Tibial nerve (tissue), 4 donors: ENCODE data around the gene LRFN2. TPM values are rescaled to one million over a fixed set of nuclear protein-coding genes. Genes with fewer than 3 reads are reported as not detected.

Experiments used
- DNase-seq, 2 donors: peaks; one replicate each; pipeline ENCODE4 v3.0.0-alpha.2; 2019; ENCODE audit warnings: low spot score in 2 of 2
- H3K27ac ChIP-seq, 4 donors: fragments of 200-600 bp; sonication (generic) in 3 of 4; one replicate each; pipeline ENCODE4 v1.5.1; 2017 to 2019; ENCODE audit warnings: mild to moderate bottlenecking in 1 of 4
- H3K27me3 ChIP-seq, 2 donors: fragments of 200-600 bp; sonication (generic) in 1 of 2; one replicate each; pipeline versions ENCODE4 v1.5.1 to v1.6.0; 2017 to 2019
- H3K36me3 ChIP-seq, 3 donors: fragments of 200-600 bp; sonication (generic); one replicate each; pipeline ENCODE4 v1.5.1; 2018 to 2019
- H3K4me1 ChIP-seq, 4 donors: fragments of 200-600 bp; sonication (generic) in 3 of 4; one replicate each; pipeline ENCODE4 v1.5.1; 2017 to 2019
- H3K4me3 ChIP-seq, 4 donors: fragments of 200-600 bp; sonication (generic) in 3 of 4; one replicate each; pipeline ENCODE4 v1.5.1; 2017 to 2019; ENCODE audit warnings: mild to moderate bottlenecking in 1 of 4, moderate library complexity in 1 of 4
- H3K9me3 ChIP-seq, 4 donors: fragments of 200-600 bp; sonication (generic) in 3 of 4; one replicate each; pipeline ENCODE4 v1.5.1; 2017 to 2019
- CTCF ChIP-seq, 5 experiments: fragments of 200-600 bp in 3 of 5; fragments of 450-650 bp in 2 of 5; sonication (generic) in 3 of 5; IDR thresholded peaks; one replicate each; pipeline ENCODE4 v1.5.1; 2016 to 2019; ENCODE audit warnings: antibody characterized with exemption in 5 of 5, mild to moderate bottlenecking in 3 of 5, moderate library complexity in 2 of 5
- EP300 ChIP-seq, 2 donors: sonication (generic); formaldehyde crosslinking; IDR thresholded peaks; one replicate each; pipeline ENCODE4 v1.6.1; 2017; ENCODE audit warnings: antibody characterized with exemption in 2 of 2, mild to moderate bottlenecking in 1 of 2
- POLR2A ChIP-seq, 2 donors: fragments of 450-650 bp; IDR thresholded peaks; one replicate each; pipeline ENCODE4 v1.6.1; 2017; ENCODE audit warnings: antibody characterized with exemption in 2 of 2, mild to moderate bottlenecking in 2 of 2, moderate library complexity in 2 of 2
- WGBS, 2 donors: methylation state at CpG; one replicate each; pipeline ENCODE4 v1.1.5; 2018; 5-methylcytosine and 5-hydroxymethylcytosine counted together
- total RNA-seq, 4 donors: library from RNA; depleted of rRNA; stranded (reverse); fragments of >200 nt; gene quantifications; one replicate each; pipeline ENCODE4 v1.1.0, GENCODE V29; 2016

Gene LRFN2
- total RNA-seq, 4 donors from 2014 or later, result not detected

- H3K36me3 ChIP-seq, result no peaks in the 10 kb centered on the region
- no peak overlapping the region for H3K4me3 ChIP-seq
- H3K27ac ChIP-seq, result no peak overlapping the region
- H3K4me1 ChIP-seq, result no peaks in the 10 kb centered on the region
- no peak for TF ChIP-seq EP300 (IDR thresholded peaks at IDR 0.05)
- no peak for TF ChIP-seq POLR2A (IDR thresholded peaks at IDR 0.05)
- no peak for TF ChIP-seq CTCF (IDR thresholded peaks at IDR 0.05)
- H3K27me3 ChIP-seq, result peaks cover 0 to 9% of the 10 kb centered on the region in 2 donors
- DNase-seq, result no peak
- 23 to 37% methylated on average over 5 of the region's 5 CpGs for WGBS, 2 donors
- no peaks in the 10 kb centered on the region for H3K9me3 ChIP-seq
These were observed 114.8 kb downstream of the LRFN2 start for GRCh38 chr6:40472353-40472752.

DNA sequence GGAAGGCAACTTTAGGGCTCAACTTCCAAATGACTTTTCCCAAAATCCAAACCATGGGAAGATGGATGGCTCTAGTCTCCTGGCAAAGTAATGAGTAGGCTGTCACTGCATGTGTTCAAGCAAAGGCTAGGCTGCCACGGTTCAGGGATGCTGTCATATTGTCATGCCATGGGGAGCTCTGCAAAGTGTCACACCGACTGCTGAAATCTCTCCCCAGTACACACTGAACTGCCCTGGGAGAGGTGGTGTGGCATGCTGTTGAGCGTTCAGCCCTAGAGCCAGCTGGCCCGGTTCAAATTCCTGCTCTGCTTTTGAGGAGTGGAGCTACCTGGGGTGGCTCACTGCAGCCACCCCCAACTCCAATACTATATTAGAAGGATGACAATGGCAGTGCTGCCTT, 115.9 kb downstream of the LRFN2 start:
- DNase-seq, result no peak
- Histone ChIP-seq H3K27ac (no peak overlapping the region), H3K4me1 (no peaks in the 10 kb centered on the region), H3K27me3 (no peaks in the 10 kb centered on the region), H3K9me3 (no peaks in the 10 kb centered on the region), H3K36me3 (no peaks in the 10 kb centered on the region), H3K4me3 (no peak overlapping the region)
- TF ChIP-seq EP300 (IDR thresholded peaks at IDR 0.05) (no peak), CTCF (IDR thresholded peaks at IDR 0.05) (no peak), POLR2A (IDR thresholded peaks at IDR 0.05) (no peak)
- 71 to 76% methylated on average over 4 of the region's 4 CpGs for WGBS, 2 donors

- no peaks in the 10 kb centered on the region for H3K27me3 ChIP-seq
- no peaks in the 10 kb centered on the region for H3K36me3 ChIP-seq
- no peak overlapping the region for H3K4me3 ChIP-seq
- TF ChIP-seq POLR2A (IDR thresholded peaks at IDR 0.05) (no peak), EP300 (IDR thresholded peaks at IDR 0.05) (no peak), CTCF (IDR thresholded peaks at IDR 0.05) (no peak)
- H3K9me3 ChIP-seq, result no peaks in the 10 kb centered on the region
- H3K4me1 ChIP-seq, result no peaks in the 10 kb centered on the region
- no peak for DNase-seq
- 77 to 78% methylated on average over 3 of the region's 3 CpGs for WGBS, 2 donors
- no peak overlapping the region for H3K27ac ChIP-seq
These were observed 117.8 kb downstream of the LRFN2 start for GRCh38 chr6:40469323-40469722.

GRCh38 chr6:40466986-40467539, 120.1 kb downstream of the LRFN2 start:
- Histone ChIP-seq H3K9me3 (no peaks in the 10 kb centered on the region), H3K27me3 (no peaks in the 10 kb centered on the region), H3K36me3 (no peaks in the 10 kb centered on the region), H3K4me3 (no peak overlapping the region), H3K27ac (no peak overlapping the region), H3K4me1 (no peaks in the 10 kb centered on the region)
- TF ChIP-seq POLR2A (IDR thresholded peaks at IDR 0.05) (no peak), EP300 (IDR thresholded peaks at IDR 0.05) (no peak), CTCF (IDR thresholded peaks at IDR 0.05) (no peak)
- DNase-seq, result no peak
- 90 to 92% methylated on average over 3 of the region's 3 CpGs for WGBS, 2 donors

DNA sequence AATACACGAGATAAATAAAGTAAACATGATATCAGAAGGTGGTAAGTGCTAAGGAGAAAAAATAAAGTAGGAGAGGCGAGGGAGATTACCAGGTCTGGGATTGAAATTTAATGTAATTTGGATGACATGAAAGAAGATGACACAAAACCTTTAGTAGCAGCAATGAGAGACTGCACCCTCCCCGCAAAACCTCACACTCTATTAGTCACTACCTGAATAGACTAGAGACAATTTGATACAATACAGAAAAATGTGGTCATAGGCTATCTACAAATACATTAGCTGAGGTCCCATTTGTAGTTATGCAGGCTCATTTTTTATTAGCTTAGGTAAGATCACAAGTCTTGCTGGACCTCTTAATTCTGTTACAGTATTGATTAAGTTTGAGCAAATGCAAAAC, 125.5 kb downstream of the LRFN2 start:
- WGBS, 2 donors, result 72 to 74% methylated on average over 3 of the region's 3 CpGs
- Histone ChIP-seq H3K27me3 (no peaks in the 10 kb centered on the region), H3K27ac (no peak overlapping the region), H3K4me1 (no peaks in the 10 kb centered on the region), H3K36me3 (no peaks in the 10 kb centered on the region), H3K9me3 (no peaks in the 10 kb centered on the region), H3K4me3 (no peak overlapping the region)
- DNase-seq, result no peak
- TF ChIP-seq CTCF (IDR thresholded peaks at IDR 0.05), result no peak
- no peak for TF ChIP-seq EP300 (IDR thresholded peaks at IDR 0.05)
- TF ChIP-seq POLR2A (IDR thresholded peaks at IDR 0.05), result no peak
